ENCODE data around the gene KCTD17. TPM values are rescaled to one million over a fixed set of nuclear protein-coding genes. Genes with fewer than 3 reads are reported as not detected.

The KCTD17 gene
- total RNA-seq, 1 experiment from 2014 or later = 24.9 TPM

GRCh38 chr22:37064553-37064952, 13.0 kb downstream of the KCTD17 start:
- no peak for DNase-seq
- Histone ChIP-seq H3K9ac (ENCODE audit: low read length) (no peak overlapping the region), H3K4me2 (ENCODE audit: low read depth, low read length, poor library complexity, severe bottlenecking) (no peak overlapping the region), H3K79me2 (ENCODE audit: low read length) (no peaks in the 10 kb centered on the region), H3K9me2 (replicated peaks; ENCODE audit: insufficient read depth, low read length) (no peaks in the 10 kb centered on the region), H3K27me3 (ENCODE audit: low read length) (no peaks in the 10 kb centered on the region), H2AFZ (ENCODE audit: low read length) (no peak overlapping the region), H3K36me3 (ENCODE audit: insufficient read depth, low read length) (no peaks in the 10 kb centered on the region), H3K4me1 (ENCODE audit: low read length) (peaks cover 19% of the 10 kb centered on the region), H3K9me3 (ENCODE audit: low read length) (no peaks in the 10 kb centered on the region), H3K27ac (ENCODE audit: low read length) (no peak overlapping the region), H4K20me1 (ENCODE audit: insufficient read depth, low read depth, low read length) (no peaks in the 10 kb centered on the region), H3K4me3 (ENCODE audit: low read length) (no peak overlapping the region)

- H3K4me2 ChIP-seq (ENCODE audit: low read depth, low read length, poor library complexity, severe bottlenecking) = no peak overlapping the region
- no peak overlapping the region for H3K4me3 ChIP-seq (ENCODE audit: low read length)
- no peak overlapping the region for H3K9ac ChIP-seq (ENCODE audit: low read length)
- no peaks in the 10 kb centered on the region for H3K9me3 ChIP-seq (ENCODE audit: low read length)
- DNase-seq = no peak
- H3K9me2 ChIP-seq (replicated peaks; ENCODE audit: insufficient read depth, low read length) = no peaks in the 10 kb centered on the region
- no peak overlapping the region for H3K27ac ChIP-seq (ENCODE audit: low read length)
- H3K79me2 ChIP-seq (ENCODE audit: low read length) = no peaks in the 10 kb centered on the region
- no peaks in the 10 kb centered on the region for H3K27me3 ChIP-seq (ENCODE audit: low read length)
- no peak overlapping the region for H2AFZ ChIP-seq (ENCODE audit: low read length)
- no peaks in the 10 kb centered on the region for H4K20me1 ChIP-seq (ENCODE audit: insufficient read depth, low read depth, low read length)
- peaks cover 19% of the 10 kb centered on the region for H3K4me1 ChIP-seq (ENCODE audit: low read length)
- H3K36me3 ChIP-seq (ENCODE audit: insufficient read depth, low read length) = no peaks in the 10 kb centered on the region
Observed at GRCh38 chr22:37065180-37065579, 13.6 kb downstream of the KCTD17 start.

- H2AFZ ChIP-seq (ENCODE audit: low read length) = no peak overlapping the region
- H3K36me3 ChIP-seq (ENCODE audit: insufficient read depth, low read length) = no peaks in the 10 kb centered on the region
- H3K4me3 ChIP-seq (ENCODE audit: low read length) = no peak overlapping the region
- H3K79me2 ChIP-seq (ENCODE audit: low read length) = no peaks in the 10 kb centered on the region
- H3K9ac ChIP-seq (ENCODE audit: low read length) = no peak overlapping the region
- H3K9me3 ChIP-seq (ENCODE audit: low read length) = no peaks in the 10 kb centered on the region
- H3K4me1 ChIP-seq (ENCODE audit: low read length) = peaks cover 19% of the 10 kb centered on the region
- H3K4me2 ChIP-seq (ENCODE audit: low read depth, low read length, poor library complexity, severe bottlenecking) = no peak overlapping the region
- H4K20me1 ChIP-seq (ENCODE audit: insufficient read depth, low read depth, low read length) = no peaks in the 10 kb centered on the region
- no peak for DNase-seq
- no peaks in the 10 kb centered on the region for H3K9me2 ChIP-seq (replicated peaks; ENCODE audit: insufficient read depth, low read length)
- no peaks in the 10 kb centered on the region for H3K27me3 ChIP-seq (ENCODE audit: low read length)
- no peak overlapping the region for H3K27ac ChIP-seq (ENCODE audit: low read length)
Observed at GRCh38 chr22:37065961-37066360, 14.4 kb downstream of the KCTD17 start.

- Histone ChIP-seq H3K36me3 (ENCODE audit: insufficient read depth, low read length) (no peaks in the 10 kb centered on the region), H3K9me2 (replicated peaks; ENCODE audit: insufficient read depth, low read length) (no peaks in the 10 kb centered on the region), H4K20me1 (ENCODE audit: insufficient read depth, low read depth, low read length) (no peaks in the 10 kb centered on the region)
Observed at GRCh38 chr22:37067428-37067827, 15.9 kb downstream of the KCTD17 start.

GRCh38 chr22:37068859-37069258, 17.3 kb downstream of the KCTD17 start:
- Histone ChIP-seq H3K79me2 (ENCODE audit: low read length) (no peaks in the 10 kb centered on the region), H3K4me2 (ENCODE audit: low read depth, low read length, poor library complexity, severe bottlenecking) (no peak overlapping the region), H4K20me1 (ENCODE audit: insufficient read depth, low read depth, low read length) (no peaks in the 10 kb centered on the region), H3K9ac (ENCODE audit: low read length) (no peak overlapping the region), H2AFZ (ENCODE audit: low read length) (no peak overlapping the region), H3K4me3 (ENCODE audit: low read length) (no peak overlapping the region), H3K27me3 (ENCODE audit: low read length) (no peaks in the 10 kb centered on the region), H3K9me3 (ENCODE audit: low read length) (no peaks in the 10 kb centered on the region), H3K27ac (ENCODE audit: low read length) (no peak overlapping the region), H3K9me2 (replicated peaks; ENCODE audit: insufficient read depth, low read length) (no peaks in the 10 kb centered on the region), H3K4me1 (ENCODE audit: low read length) (no peaks in the 10 kb centered on the region), H3K36me3 (ENCODE audit: insufficient read depth, low read length) (no peaks in the 10 kb centered on the region)
- no peak for DNase-seq

More at GRCh38 chr22:37067428-37067827, 15.9 kb downstream of the KCTD17 start:
- Histone ChIP-seq H3K4me1 (ENCODE audit: low read length) (peaks cover 13% of the 10 kb centered on the region), H3K27me3 (ENCODE audit: low read length) (no peaks in the 10 kb centered on the region), H3K4me2 (ENCODE audit: low read depth, low read length, poor library complexity, severe bottlenecking) (no peak overlapping the region), H3K27ac (ENCODE audit: low read length) (no peak overlapping the region), H3K4me3 (ENCODE audit: low read length) (no peak overlapping the region), H3K9me3 (ENCODE audit: low read length) (no peaks in the 10 kb centered on the region), H3K9ac (ENCODE audit: low read length) (no peak overlapping the region), H3K79me2 (ENCODE audit: low read length) (no peaks in the 10 kb centered on the region), H2AFZ (ENCODE audit: low read length) (no peak overlapping the region)
- DNase-seq = no peak

- Histone ChIP-seq H3K4me2 (ENCODE audit: low read depth, low read length, poor library complexity, severe bottlenecking) (no peak overlapping the region), H3K4me1 (ENCODE audit: low read length) (no peaks in the 10 kb centered on the region), H3K9me3 (ENCODE audit: low read length) (no peaks in the 10 kb centered on the region), H3K4me3 (ENCODE audit: low read length) (no peak overlapping the region), H3K36me3 (ENCODE audit: insufficient read depth, low read length) (no peaks in the 10 kb centered on the region), H4K20me1 (ENCODE audit: insufficient read depth, low read depth, low read length) (no peaks in the 10 kb centered on the region), H3K27ac (ENCODE audit: low read length) (no peak overlapping the region), H2AFZ (ENCODE audit: low read length) (no peak overlapping the region), H3K27me3 (ENCODE audit: low read length) (no peaks in the 10 kb centered on the region), H3K79me2 (ENCODE audit: low read length) (no peaks in the 10 kb centered on the region), H3K9me2 (replicated peaks; ENCODE audit: insufficient read depth, low read length) (no peaks in the 10 kb centered on the region), H3K9ac (ENCODE audit: low read length) (no peak overlapping the region)
- no peak for DNase-seq
Observed at GRCh38 chr22:37069319-37069718, 17.8 kb downstream of the KCTD17 start.

GRCh38 chr22:37069719-37070118, 18.2 kb downstream of the KCTD17 start:
- Histone ChIP-seq H3K9ac (ENCODE audit: low read length) (no peak overlapping the region), H3K9me2 (replicated peaks; ENCODE audit: insufficient read depth, low read length) (no peaks in the 10 kb centered on the region), H3K4me2 (ENCODE audit: low read depth, low read length, poor library complexity, severe bottlenecking) (no peak overlapping the region), H3K9me3 (ENCODE audit: low read length) (no peaks in the 10 kb centered on the region), H3K36me3 (ENCODE audit: insufficient read depth, low read length) (no peaks in the 10 kb centered on the region), H3K27ac (ENCODE audit: low read length) (no peak overlapping the region), H3K79me2 (ENCODE audit: low read length) (no peaks in the 10 kb centered on the region), H3K4me1 (ENCODE audit: low read length) (no peaks in the 10 kb centered on the region), H3K27me3 (ENCODE audit: low read length) (no peaks in the 10 kb centered on the region), H2AFZ (ENCODE audit: low read length) (no peak overlapping the region), H4K20me1 (ENCODE audit: insufficient read depth, low read depth, low read length) (no peaks in the 10 kb centered on the region), H3K4me3 (ENCODE audit: low read length) (no peak overlapping the region)
- DNase-seq = no peak

GRCh38 chr22:37070334-37070733, 18.8 kb downstream of the KCTD17 start:
- Histone ChIP-seq H2AFZ (ENCODE audit: low read length) (no peak overlapping the region), H3K9me3 (ENCODE audit: low read length) (no peaks in the 10 kb centered on the region), H3K79me2 (ENCODE audit: low read length) (no peaks in the 10 kb centered on the region), H3K36me3 (ENCODE audit: insufficient read depth, low read length) (no peaks in the 10 kb centered on the region), H3K4me2 (ENCODE audit: low read depth, low read length, poor library complexity, severe bottlenecking) (no peak overlapping the region), H3K9me2 (replicated peaks; ENCODE audit: insufficient read depth, low read length) (no peaks in the 10 kb centered on the region), H3K27me3 (ENCODE audit: low read length) (no peaks in the 10 kb centered on the region), H3K4me3 (ENCODE audit: low read length) (no peak overlapping the region), H4K20me1 (ENCODE audit: insufficient read depth, low read depth, low read length) (no peaks in the 10 kb centered on the region), H3K4me1 (ENCODE audit: low read length) (no peaks in the 10 kb centered on the region), H3K9ac (ENCODE audit: low read length) (no peak overlapping the region), H3K27ac (ENCODE audit: low read length) (no peak overlapping the region)
- no peak for DNase-seq

GRCh38 chr22:37070744-37071143, 19.2 kb downstream of the KCTD17 start:
- Histone ChIP-seq H3K4me2 (ENCODE audit: low read depth, low read length, poor library complexity, severe bottlenecking) (no peak overlapping the region), H3K27me3 (ENCODE audit: low read length) (no peaks in the 10 kb centered on the region), H3K9ac (ENCODE audit: low read length) (no peak overlapping the region), H3K27ac (ENCODE audit: low read length) (no peak overlapping the region), H3K4me3 (ENCODE audit: low read length) (no peak overlapping the region), H3K9me3 (ENCODE audit: low read length) (no peaks in the 10 kb centered on the region), H3K79me2 (ENCODE audit: low read length) (no peaks in the 10 kb centered on the region), H3K9me2 (replicated peaks; ENCODE audit: insufficient read depth, low read length) (no peaks in the 10 kb centered on the region), H4K20me1 (ENCODE audit: insufficient read depth, low read depth, low read length) (no peaks in the 10 kb centered on the region), H2AFZ (ENCODE audit: low read length) (no peak overlapping the region), H3K36me3 (ENCODE audit: insufficient read depth, low read length) (no peaks in the 10 kb centered on the region), H3K4me1 (ENCODE audit: low read length) (no peaks in the 10 kb centered on the region)
- DNase-seq = no peak

Data from Karpas-422 (cell line).